Measurements from ENCODE around the gene GC. TPM values are rescaled to one million over a fixed set of nuclear protein-coding genes. Genes with fewer than 3 reads are reported as not detected.
"Not testable (repeated sequence)": the region's sequence is repeated elsewhere in the genome, so short reads cannot be mapped to it uniquely, and the experiment has no call there.

Gene GC
- total RNA-seq, 6 experiments from 2014 or later: 2,822 to 4,781 (median 3,863) TPM

DNA sequence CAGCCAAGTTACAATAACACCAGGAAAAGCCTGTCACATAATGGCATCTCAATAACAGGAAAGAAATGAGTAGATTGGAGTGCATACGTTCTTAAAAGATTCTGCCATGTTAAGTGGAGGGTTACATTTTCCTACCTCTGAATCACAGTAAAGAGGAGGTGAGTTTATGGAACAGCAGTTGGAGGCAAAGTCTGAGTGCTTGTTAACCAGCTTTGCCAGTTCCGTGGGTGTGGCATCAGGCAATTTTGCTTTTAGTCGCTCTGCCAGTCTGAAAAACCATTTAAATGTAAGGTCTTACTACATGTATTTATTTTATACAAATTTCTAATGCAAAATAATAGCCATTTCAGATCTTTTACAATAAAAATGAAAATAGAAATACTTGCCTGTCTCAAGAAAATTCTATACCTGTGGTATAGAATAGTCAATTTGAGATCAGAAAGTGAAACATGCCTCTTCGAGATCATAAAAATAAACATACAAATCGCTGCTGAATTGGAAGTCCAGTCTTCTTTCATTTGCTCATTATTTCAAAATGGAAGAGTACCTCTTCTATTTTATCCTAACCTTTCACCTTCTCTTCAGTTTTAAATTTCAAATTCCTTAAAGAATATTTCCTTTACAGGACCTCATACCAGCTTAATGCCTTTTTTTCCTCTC is 31.4 kb downstream of the GC start:
- WGBS (ENCODE audit: insufficient coverage, low coverage, low lambda C conversion rate, missing lambda C conversion rate): 83% methylated on average over 5 of the region's 5 CpGs

DNA sequence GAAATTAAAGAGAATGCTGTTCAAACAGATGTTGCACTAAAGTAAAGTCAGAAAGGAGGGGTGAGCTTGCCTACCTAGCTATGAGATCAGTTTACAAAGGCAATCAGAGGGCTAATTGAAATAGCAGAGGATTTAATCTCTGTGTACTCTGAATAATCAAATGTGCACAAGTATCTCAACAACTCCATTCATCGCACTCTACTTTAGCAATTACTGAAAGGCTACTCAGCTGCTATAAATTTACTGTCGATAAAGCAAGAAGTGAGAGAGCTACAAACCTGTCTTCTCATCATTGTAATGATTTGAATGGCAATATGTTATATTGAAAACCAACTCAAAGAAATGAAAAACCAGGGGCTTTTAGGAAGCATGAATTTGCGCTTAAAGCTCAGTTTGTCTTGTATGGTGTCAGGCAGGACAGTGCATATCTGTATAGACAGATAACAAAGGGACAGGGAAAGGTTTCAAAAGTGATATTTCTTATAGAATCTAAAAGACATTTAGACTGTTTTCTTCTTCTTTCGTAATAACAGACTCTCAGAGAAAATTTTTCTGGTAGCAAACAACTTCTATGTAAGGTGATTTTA is 34.8 kb downstream of the GC start:
- intact Hi-C loops (cut with DNase I): no loop called here
- TF ChIP-seq POLR2A (IDR thresholded peaks at IDR 0.05): no peak
- TF ChIP-seq, protein P1, sequence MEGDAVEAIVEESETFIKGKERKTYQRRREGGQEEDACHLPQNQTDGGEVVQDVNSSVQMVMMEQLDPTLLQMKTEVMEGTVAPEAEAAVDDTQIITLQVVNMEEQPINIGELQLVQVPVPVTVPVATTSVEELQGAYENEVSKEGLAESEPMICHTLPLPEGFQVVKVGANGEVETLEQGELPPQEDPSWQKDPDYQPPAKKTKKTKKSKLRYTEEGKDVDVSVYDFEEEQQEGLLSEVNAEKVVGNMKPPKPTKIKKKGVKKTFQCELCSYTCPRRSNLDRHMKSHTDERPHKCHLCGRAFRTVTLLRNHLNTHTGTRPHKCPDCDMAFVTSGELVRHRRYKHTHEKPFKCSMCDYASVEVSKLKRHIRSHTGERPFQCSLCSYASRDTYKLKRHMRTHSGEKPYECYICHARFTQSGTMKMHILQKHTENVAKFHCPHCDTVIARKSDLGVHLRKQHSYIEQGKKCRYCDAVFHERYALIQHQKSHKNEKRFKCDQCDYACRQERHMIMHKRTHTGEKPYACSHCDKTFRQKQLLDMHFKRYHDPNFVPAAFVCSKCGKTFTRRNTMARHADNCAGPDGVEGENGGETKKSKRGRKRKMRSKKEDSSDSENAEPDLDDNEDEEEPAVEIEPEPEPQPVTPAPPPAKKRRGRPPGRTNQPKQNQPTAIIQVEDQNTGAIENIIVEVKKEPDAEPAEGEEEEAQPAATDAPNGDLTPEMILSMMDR (IDR thresholded peaks at IDR 0.05): no peak
- H3K9me3 ChIP-seq: no peaks in the 10 kb centered on the region
- H3K4me1 ChIP-seq: no peaks in the 10 kb centered on the region
- no peak overlapping the region for H3K27ac ChIP-seq
- no peak for DNase-seq
- 89% methylated on average over 4 of the region's 4 CpGs for WGBS (ENCODE audit: insufficient coverage, low coverage, low lambda C conversion rate, missing lambda C conversion rate)
- ATAC-seq: no peak
- H3K27me3 ChIP-seq: no peaks in the 10 kb centered on the region
- no peak overlapping the region for H3K4me3 ChIP-seq
- H3K36me3 ChIP-seq: peaks cover 0 to 98% (median 54%) of the 10 kb centered on the region in 4 donors

More for the DNA sequence above, 31.4 kb downstream of the GC start:
- Histone ChIP-seq H3K4me3 (no peak overlapping the region), H3K9me3 (no peaks in the 10 kb centered on the region), H3K4me1 (no peaks in the 10 kb centered on the region), H3K27ac (no peak overlapping the region), H3K27me3 (no peaks in the 10 kb centered on the region), H3K36me3 (peaks cover 0 to 98% (median 52%) of the 10 kb centered on the region in 4 donors)
- no peak for DNase-seq
- intact Hi-C loops (cut with DNase I): no loop called here
- peak in 1 of 4 donors; percentile 15 for ATAC-seq
- TF ChIP-seq POLR2A (IDR thresholded peaks at IDR 0.05): no peak
- TF ChIP-seq, protein P1 (IDR thresholded peaks at IDR 0.05): no peak

DNA sequence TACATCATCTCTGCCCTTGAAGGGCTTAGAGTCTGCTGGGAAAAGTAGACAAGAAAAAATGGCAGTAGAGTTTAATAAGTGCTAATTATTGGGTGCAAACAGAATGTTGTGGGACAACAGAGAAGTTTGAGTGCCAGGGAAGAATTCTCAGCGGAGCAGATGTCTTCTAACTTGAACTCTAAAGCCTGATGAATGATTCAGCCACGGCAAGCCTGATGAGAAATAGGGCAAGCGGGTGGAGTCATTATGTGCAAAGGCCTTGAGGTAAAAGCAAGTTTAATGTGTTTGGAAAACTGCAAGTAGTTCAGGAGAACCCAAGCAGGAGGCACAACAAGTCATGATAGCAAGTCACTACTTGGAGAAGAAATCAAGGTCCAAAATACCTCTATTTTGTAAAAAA is 37.5 kb downstream of the GC start:
- Histone ChIP-seq H3K4me3 (no peak overlapping the region), H3K27ac (no peak overlapping the region), H3K27me3 (no peaks in the 10 kb centered on the region), H3K4me1 (no peaks in the 10 kb centered on the region), H3K36me3 (peaks cover 0 to 96% (median 57%) of the 10 kb centered on the region in 4 donors), H3K9me3 (no peaks in the 10 kb centered on the region)
- intact Hi-C loops (cut with DNase I): no loop called here
- 74% methylated on average over 3 of the region's 3 CpGs for WGBS (ENCODE audit: insufficient coverage, low coverage, low lambda C conversion rate, missing lambda C conversion rate)
- DNase-seq: no peak
- TF ChIP-seq, protein P1 (IDR thresholded peaks at IDR 0.05): no peak
- no peak for TF ChIP-seq POLR2A (IDR thresholded peaks at IDR 0.05)
- no peak for ATAC-seq

DNA sequence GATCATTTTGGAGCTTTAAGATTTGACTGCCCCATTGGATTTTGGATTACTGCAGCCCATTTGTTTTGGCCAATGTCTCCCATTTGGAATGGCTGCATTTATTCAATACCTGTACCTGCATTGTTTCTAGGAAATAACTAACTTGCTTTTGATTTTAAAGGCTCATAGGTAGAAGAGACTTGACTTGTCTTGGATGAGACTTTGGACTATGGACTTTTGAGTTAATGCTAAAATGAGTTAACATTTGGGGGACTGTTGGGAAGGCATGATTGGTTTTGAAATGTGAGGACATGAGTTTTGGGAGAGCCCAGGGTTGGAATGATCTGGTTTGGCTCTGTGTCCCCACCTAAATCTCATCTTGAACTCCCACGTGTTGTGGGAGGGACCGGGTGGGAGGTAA is 45.1 kb downstream of the GC start:
- H3K4me3 ChIP-seq; H3K4me1 ChIP-seq; H3K27ac ChIP-seq; H3K27me3 ChIP-seq; DNase-seq; intact Hi-C loops (cut with DNase I); H3K9me3 ChIP-seq: not testable (repeated sequence)
- H3K36me3 ChIP-seq: peaks cover 0 to 25% (median 14%) of the 10 kb centered on the region in 4 donors
- 48% methylated on average over 2 of the region's 2 CpGs for WGBS (ENCODE audit: insufficient coverage, low coverage, low lambda C conversion rate, missing lambda C conversion rate)
- peak in 2 of 4 donors; percentile 9 to 41 for ATAC-seq

DNA sequence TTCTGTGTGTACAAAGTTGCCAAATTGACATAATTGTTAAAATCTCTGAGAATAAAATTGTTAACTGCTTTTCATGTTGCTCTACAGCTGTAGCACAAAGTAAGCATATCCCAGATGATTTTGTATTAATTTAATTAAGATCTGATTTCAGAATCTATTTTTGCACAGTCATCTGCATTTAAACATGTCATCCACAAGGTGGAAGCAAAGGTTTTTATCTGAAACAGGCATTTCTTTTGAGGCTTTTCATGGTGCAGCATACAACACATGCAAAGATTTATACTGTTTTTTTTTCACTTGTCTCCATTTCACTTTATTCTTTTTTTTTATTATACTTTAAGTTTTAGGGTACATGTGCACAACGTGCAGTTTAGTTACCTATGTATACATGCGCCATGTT is 51.2 kb downstream of the GC start:
- intact Hi-C loops (cut with DNase I): no loop called here

More for the DNA sequence above, 51.2 kb downstream of the GC start:
- no peaks in the 10 kb centered on the region for H3K9me3 ChIP-seq
- H3K27ac ChIP-seq: no peak overlapping the region
- peaks cover 0 to 4% (median 0%) of the 10 kb centered on the region in 4 donors for H3K36me3 ChIP-seq
- no peak for DNase-seq
- no peaks in the 10 kb centered on the region for H3K4me1 ChIP-seq
- no peaks in the 10 kb centered on the region for H3K27me3 ChIP-seq
- TF ChIP-seq, protein P1 (IDR thresholded peaks at IDR 0.05): peak; percentile 37 to 48 (median 42)
- no peak for TF ChIP-seq POLR2A (IDR thresholded peaks at IDR 0.05)
- H3K4me3 ChIP-seq: no peak overlapping the region
- WGBS (ENCODE audit: insufficient coverage, low coverage, low lambda C conversion rate, missing lambda C conversion rate): 86% methylated on average over 2 of the region's 2 CpGs
- ATAC-seq: peak in 3 of 4 donors; percentile 36 to 59 (median 42)
